Loucy (cell line): ENCODE data around the gene ASCL2.

Source experiments
- H2AFZ ChIP-seq: fragments of 200-600 bp; sonication (generic); 2 replicates; pipeline ENCODE4 v1.6.0; 2016; ENCODE audit warnings: antibody characterized with exemption, mild to moderate bottlenecking, low read length, moderate library complexity
- H3F3A ChIP-seq: fragments of 200-600 bp; 2 replicates; pipeline ENCODE4 v1.6.0; 2016; ENCODE audit warnings: antibody characterized with exemption, low read depth, mild to moderate bottlenecking
- H3K27me3 ChIP-seq: fragments of 200-600 bp; sonication (generic); 2 replicates; pipeline ENCODE4 v1.6.1; 2014; ENCODE audit warnings: low read length, mild to moderate bottlenecking; ENCODE audit not compliant: insufficient read depth, poor library complexity, severe bottlenecking
- H3K36me3 ChIP-seq: fragments of 200-600 bp; sonication (generic); 2 replicates; pipeline ENCODE4 v1.6.1; 2016; ENCODE audit warnings: low read length; ENCODE audit not compliant: insufficient read depth
- H3K4me1 ChIP-seq: fragments of 200-600 bp; sonication (generic); 2 replicates; pipeline ENCODE4 v1.5.1; 2014; ENCODE audit warnings: low read length, mild to moderate bottlenecking; ENCODE audit not compliant: insufficient read depth, poor library complexity, severe bottlenecking
- H3K4me2 ChIP-seq: fragments of 200-600 bp; sonication (generic); 2 replicates; pipeline ENCODE4 v1.6.0; 2014; ENCODE audit warnings: antibody characterized with exemption, low read length, low read depth, mild to moderate bottlenecking; ENCODE audit not compliant: poor library complexity, severe bottlenecking
- H3K4me3 ChIP-seq: fragments of 200-600 bp; sonication (generic); 2 replicates; pipeline ENCODE4 v1.5.1; 2014; ENCODE audit warnings: low read length, mild to moderate bottlenecking, mixed read lengths; ENCODE audit not compliant: poor library complexity, severe bottlenecking
- H3K79me2 ChIP-seq: fragments of 200-600 bp; sonication (generic); 2 replicates; pipeline ENCODE4 v1.6.1; 2014; ENCODE audit warnings: low read length; ENCODE audit not compliant: insufficient read depth
- H3K9ac ChIP-seq: fragments of 200-600 bp; sonication (generic); 2 replicates; pipeline ENCODE4 v1.6.0; 2014; ENCODE audit warnings: mild to moderate bottlenecking, low read depth, low read length, moderate library complexity; ENCODE audit not compliant: poor library complexity, severe bottlenecking
- H3K9me2 ChIP-seq: fragments of 200-600 bp; sonication (generic); replicated peaks from 2 replicates; pipeline ENCODE4 v1.6.1; 2016; ENCODE audit warnings: low read depth, low read length, mixed read lengths
- H3K9me3 ChIP-seq: fragments of 200-600 bp; sonication (generic); 2 replicates; pipeline ENCODE4 v1.6.1; 2014; ENCODE audit warnings: mild to moderate bottlenecking, antibody characterized with exemption, low read length, low read depth; ENCODE audit not compliant: insufficient read depth
- H4K20me1 ChIP-seq: fragments of 200-600 bp; sonication (generic); 2 replicates; pipeline ENCODE4 v1.6.0; 2014; ENCODE audit warnings: antibody characterized with exemption, low read length, mild to moderate bottlenecking; ENCODE audit not compliant: insufficient read depth, poor library complexity, severe bottlenecking
- EZH2phosphoT487 ChIP-seq: fragments of 200-600 bp; IDR thresholded peaks from 2 replicates; pipeline ENCODE4 v1.6.1; 2018; ENCODE audit warnings: antibody characterized with exemption, mild to moderate bottlenecking, moderate library complexity, borderline replicate concordance
- TF ChIP-seq, protein P1 (sequence below): fragments of 200-600 bp; sonication (generic); conservative IDR thresholded peaks from 2 replicates; pipeline ENCODE4 v1.5.1; 2014; ENCODE audit warnings: mild to moderate bottlenecking, antibody characterized with exemption, low read length

Gene ASCL2

DNA sequence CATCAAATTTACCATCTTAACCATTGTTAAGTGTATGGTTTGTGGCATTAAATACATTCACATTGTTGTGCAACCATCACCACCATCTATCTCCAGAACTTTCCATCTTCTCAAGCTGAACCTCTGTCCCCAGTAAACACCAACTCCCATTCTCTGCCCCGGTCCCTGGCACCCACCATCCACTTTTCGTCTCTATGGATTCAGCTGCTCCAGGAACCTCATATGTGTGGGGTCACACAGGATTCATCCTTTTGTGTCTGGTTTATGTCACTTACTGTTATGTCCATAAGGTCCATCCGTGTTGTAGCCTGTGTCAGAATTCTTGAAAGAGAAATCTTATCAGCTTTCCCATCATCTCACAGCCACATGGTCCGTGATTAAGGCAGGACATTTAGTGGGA, 47.7 kb upstream of the ASCL2 start:
- H3K4me2 ChIP-seq, result no peak overlapping the region
- no peaks in the 10 kb centered on the region for H3K27me3 ChIP-seq
- no peaks in the 10 kb centered on the region for H3F3A ChIP-seq
- H3K9me3 ChIP-seq, result no peaks in the 10 kb centered on the region
- H3K36me3 ChIP-seq, result no peaks in the 10 kb centered on the region
- peaks cover 8% of the 10 kb centered on the region for H3K4me1 ChIP-seq
- TF ChIP-seq EZH2phosphoT487, result no peak
- TF ChIP-seq, protein P1, sequence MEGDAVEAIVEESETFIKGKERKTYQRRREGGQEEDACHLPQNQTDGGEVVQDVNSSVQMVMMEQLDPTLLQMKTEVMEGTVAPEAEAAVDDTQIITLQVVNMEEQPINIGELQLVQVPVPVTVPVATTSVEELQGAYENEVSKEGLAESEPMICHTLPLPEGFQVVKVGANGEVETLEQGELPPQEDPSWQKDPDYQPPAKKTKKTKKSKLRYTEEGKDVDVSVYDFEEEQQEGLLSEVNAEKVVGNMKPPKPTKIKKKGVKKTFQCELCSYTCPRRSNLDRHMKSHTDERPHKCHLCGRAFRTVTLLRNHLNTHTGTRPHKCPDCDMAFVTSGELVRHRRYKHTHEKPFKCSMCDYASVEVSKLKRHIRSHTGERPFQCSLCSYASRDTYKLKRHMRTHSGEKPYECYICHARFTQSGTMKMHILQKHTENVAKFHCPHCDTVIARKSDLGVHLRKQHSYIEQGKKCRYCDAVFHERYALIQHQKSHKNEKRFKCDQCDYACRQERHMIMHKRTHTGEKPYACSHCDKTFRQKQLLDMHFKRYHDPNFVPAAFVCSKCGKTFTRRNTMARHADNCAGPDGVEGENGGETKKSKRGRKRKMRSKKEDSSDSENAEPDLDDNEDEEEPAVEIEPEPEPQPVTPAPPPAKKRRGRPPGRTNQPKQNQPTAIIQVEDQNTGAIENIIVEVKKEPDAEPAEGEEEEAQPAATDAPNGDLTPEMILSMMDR, result no peak
- H2AFZ ChIP-seq, result no peak overlapping the region
- no peaks in the 10 kb centered on the region for H3K9me2 ChIP-seq
- no peak overlapping the region for H3K9ac ChIP-seq
- no peaks in the 10 kb centered on the region for H4K20me1 ChIP-seq
- H3K4me3 ChIP-seq, result no peak overlapping the region
- no peaks in the 10 kb centered on the region for H3K79me2 ChIP-seq

DNA sequence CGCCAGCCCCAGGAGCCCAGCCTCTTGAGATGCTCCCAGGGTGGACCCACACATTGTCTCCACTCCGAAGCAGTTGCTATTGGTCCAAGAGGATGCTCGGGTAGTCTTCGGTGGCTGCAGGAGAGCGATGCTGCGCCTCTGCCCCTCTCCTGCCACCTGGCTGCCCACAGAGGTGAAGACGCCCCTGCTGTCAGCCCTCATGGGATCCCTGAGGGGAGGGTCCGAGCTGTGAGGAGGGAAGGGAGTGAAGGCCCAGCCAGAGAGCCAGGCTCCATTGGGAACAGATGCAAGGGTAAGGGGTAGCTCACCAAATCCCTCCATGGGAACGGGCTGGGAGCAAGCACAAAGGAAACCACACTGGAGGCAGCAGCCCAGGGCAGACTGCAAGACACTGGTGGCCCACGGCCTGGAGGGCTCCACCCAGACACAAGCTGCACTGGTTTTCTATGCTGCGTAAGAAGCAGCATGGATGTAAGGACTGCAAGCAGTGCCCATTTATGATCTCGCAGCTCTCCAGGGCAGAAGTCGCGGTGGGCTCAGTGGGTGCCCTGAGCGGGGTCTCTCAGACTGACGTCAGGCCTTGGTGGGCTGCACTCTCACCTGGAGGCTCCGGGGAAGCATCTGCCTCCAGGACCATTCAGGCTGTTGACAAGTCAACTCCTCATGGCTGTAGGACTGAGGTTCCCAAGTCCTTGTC, 47.1 kb upstream of the ASCL2 start:
- Histone ChIP-seq H3K4me3 (no peak overlapping the region), H3K9me3 (no peaks in the 10 kb centered on the region), H4K20me1 (no peaks in the 10 kb centered on the region), H3K79me2 (no peaks in the 10 kb centered on the region), H3K27me3 (no peaks in the 10 kb centered on the region), H3K36me3 (no peaks in the 10 kb centered on the region), H3K9me2 (no peaks in the 10 kb centered on the region), H3F3A (no peaks in the 10 kb centered on the region), H3K9ac (no peak overlapping the region), H3K4me1 (peaks cover 8% of the 10 kb centered on the region), H3K4me2 (no peak overlapping the region), H2AFZ (no peak overlapping the region)
- TF ChIP-seq EZH2phosphoT487, result no peak
- TF ChIP-seq, protein P1, result peak; percentile 17; the same call in 1 of the 2 replicates

DNA sequence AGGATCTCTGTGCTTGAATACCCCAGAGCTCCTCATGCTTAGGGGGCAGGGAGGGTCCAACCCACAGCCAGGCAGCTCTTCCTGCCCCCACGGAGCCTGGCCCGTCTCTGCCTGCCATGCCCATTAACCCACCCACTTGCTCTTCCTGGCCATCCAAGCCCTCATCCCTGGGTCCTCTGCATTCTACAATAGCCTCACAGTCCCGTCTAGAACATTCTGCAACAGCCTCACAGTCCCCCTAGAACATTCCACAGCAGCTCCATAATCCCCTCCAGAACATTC, 46.5 kb upstream of the ASCL2 start:
- Histone ChIP-seq H3K79me2 (no peaks in the 10 kb centered on the region), H3K9me3 (no peaks in the 10 kb centered on the region), H3K9me2 (no peaks in the 10 kb centered on the region), H3K9ac (no peak overlapping the region), H3F3A (no peaks in the 10 kb centered on the region), H4K20me1 (no peaks in the 10 kb centered on the region), H3K36me3 (no peaks in the 10 kb centered on the region), H3K4me1 (peaks cover 8% of the 10 kb centered on the region), H2AFZ (no peak overlapping the region), H3K4me3 (no peak overlapping the region), H3K27me3 (no peaks in the 10 kb centered on the region), H3K4me2 (no peak overlapping the region)
- TF ChIP-seq, protein P1, result no peak
- no peak for TF ChIP-seq EZH2phosphoT487
